A549 (cell line): ENCODE data around the gene FCMR.

Source experiments
- CTCF ChIP-seq: fragments of >200 bp; sonication (Bioruptor Twin); formaldehyde crosslinking; IDR thresholded peaks from 3 replicates; pipeline ENCODE4 v1.5.1; 2016
- USF2 ChIP-seq: fragments of 450-650 bp; IDR thresholded peaks from 2 replicates; pipeline ENCODE4 v1.6.1; 2014; ENCODE audit warnings: antibody characterized with exemption

DNA sequence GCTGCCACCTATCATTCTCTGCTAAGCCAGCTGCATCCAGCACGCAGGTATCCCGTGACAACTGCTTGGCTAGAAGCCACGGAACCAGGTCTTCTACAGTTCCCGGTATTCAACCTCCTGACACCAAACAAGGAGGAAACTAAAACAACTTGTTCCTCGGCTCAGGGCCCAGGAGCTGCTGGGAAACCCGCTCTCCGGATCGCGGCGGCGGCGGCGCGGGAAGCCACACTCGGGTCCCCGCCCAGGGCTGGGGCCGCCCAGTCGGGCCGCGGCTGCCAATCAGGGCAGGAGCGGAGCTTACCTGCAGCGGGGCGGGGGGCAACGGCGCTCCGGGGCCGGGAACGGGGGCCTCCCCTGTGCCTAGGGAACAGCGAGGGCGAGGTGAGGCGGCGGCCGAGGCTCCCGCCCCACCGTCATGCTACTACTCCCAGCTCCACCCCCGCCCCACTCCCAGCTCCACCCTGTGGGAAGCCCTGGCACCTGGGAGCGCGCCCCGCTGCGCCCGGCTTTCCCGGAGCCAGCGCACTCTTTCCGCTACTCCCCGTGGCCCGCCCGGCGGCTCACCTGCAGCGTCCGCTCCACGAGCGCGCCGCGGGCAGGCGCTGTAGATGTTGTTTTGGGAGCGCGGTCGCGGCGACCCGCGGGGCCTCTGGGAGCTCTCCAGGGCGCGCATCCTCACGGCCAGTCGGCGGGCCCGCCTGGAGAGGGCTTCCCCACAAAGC lies 12.4 kb downstream of the FCMR start:
- TF ChIP-seq USF2 (no peak), CTCF (no peak)
